BE2C (cell line): Measurements from ENCODE around the gene TTC13.

Experiments used
- DNase-seq: peaks from one replicate; pipeline ENCODE4 v3.0.0-alpha.2; 2020
- H3K27me3 ChIP-seq: fragments of 250-450 bp; sonication (Bioruptor Pico); 2 replicates; pipeline ENCODE4 v1.5.1; 2020; ENCODE audit warnings: mild to moderate bottlenecking
- H3K36me3 ChIP-seq: fragments of 250-450 bp; sonication (Bioruptor Pico); 2 replicates; pipeline ENCODE4 v1.5.1; 2020; ENCODE audit warnings: mild to moderate bottlenecking
- H3K4me1 ChIP-seq: fragments of 250-450 bp; sonication (Bioruptor Pico); 2 replicates; pipeline ENCODE4 v1.5.1; 2020
- H3K4me3 ChIP-seq: 2 replicates; pipeline ENCODE4 v1.5.1; 2011; ENCODE audit warnings: low read depth, low read length
- H3K9me3 ChIP-seq: fragments of 250-450 bp; sonication (Bioruptor Pico); 2 replicates; pipeline ENCODE4 v1.5.1; 2020
- TF ChIP-seq, protein P1 (sequence below): IDR thresholded peaks from 2 replicates; pipeline ENCODE4 v1.5.1; 2012; ENCODE audit warnings: mild to moderate bottlenecking, low read depth, low read length

TTC13 gene

DNA sequence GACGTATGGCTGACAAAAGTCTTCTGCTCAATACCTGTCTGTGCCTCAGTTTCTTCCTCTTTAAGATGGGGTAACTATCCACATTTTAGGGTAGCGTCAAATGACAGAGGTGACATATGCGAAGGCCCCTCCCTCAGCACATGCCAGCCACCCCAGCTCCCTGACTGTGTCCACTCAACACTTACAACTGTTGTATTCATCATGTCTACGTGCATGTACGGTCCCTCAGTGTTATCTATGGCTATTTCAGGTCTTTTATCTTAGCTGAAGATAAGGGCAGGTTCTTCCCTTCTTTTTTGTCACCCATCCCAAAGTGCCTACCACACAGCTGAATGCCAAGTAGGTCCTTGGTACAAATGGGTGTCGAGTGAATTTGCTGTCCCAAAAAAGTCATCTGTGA is 102.0 kb downstream of the TTC13 start:
- H3K4me3 ChIP-seq = no peak overlapping the region
- DNase-seq = no peak
- TF ChIP-seq, protein P1, sequence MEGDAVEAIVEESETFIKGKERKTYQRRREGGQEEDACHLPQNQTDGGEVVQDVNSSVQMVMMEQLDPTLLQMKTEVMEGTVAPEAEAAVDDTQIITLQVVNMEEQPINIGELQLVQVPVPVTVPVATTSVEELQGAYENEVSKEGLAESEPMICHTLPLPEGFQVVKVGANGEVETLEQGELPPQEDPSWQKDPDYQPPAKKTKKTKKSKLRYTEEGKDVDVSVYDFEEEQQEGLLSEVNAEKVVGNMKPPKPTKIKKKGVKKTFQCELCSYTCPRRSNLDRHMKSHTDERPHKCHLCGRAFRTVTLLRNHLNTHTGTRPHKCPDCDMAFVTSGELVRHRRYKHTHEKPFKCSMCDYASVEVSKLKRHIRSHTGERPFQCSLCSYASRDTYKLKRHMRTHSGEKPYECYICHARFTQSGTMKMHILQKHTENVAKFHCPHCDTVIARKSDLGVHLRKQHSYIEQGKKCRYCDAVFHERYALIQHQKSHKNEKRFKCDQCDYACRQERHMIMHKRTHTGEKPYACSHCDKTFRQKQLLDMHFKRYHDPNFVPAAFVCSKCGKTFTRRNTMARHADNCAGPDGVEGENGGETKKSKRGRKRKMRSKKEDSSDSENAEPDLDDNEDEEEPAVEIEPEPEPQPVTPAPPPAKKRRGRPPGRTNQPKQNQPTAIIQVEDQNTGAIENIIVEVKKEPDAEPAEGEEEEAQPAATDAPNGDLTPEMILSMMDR = no peak
- H3K9me3 ChIP-seq = no peaks in the 10 kb centered on the region
- H3K4me1 ChIP-seq = no peaks in the 10 kb centered on the region
- H3K27me3 ChIP-seq = no peaks in the 10 kb centered on the region; the same call in none of the 2 replicates
- H3K36me3 ChIP-seq = no peaks in the 10 kb centered on the region

DNA sequence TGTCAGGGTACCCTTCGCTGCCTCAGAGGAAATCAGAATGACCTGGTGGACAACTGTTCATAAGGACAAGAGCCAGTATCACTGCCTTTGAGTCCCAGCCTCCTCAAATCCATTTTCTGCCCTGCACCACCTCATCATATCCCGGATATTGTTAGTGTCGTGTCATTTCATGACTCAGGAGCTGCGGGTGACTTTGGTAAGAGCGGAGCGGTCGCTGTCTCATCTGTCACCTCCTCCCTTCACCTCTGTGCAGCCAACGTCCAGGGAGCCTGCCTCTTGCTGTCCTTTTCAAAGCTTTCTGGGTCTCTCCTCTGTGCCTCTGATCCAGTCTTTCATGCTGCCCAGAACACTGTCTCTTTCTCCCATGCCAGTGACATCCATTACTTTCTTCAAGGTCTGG is 103.3 kb downstream of the TTC13 start:
- Histone ChIP-seq H3K4me3 (no peak overlapping the region), H3K36me3 (no peaks in the 10 kb centered on the region), H3K9me3 (no peaks in the 10 kb centered on the region), H3K4me1 (no peaks in the 10 kb centered on the region), H3K27me3 (no peaks in the 10 kb centered on the region; the same call in none of the 2 replicates)
- TF ChIP-seq, protein P1 = no peak
- no peak for DNase-seq

DNA sequence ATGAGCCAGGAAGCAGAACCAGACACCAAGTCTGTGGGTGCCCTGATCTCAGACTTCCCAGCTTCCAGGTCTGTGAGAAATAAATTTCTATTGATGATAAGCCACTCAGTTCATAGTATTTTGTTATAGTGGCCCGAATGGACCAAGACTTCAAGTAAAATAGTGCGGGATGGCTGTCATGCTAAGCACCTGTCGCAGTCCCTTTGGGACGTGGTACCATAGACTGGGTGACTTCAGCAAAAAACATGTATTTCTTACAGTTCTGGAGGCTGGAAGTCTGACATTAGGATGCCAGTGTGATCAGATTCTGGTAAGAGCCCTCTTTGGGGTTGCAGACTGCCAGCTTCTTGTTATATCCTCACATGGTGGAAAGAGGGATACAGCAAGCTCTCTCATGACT is 107.7 kb downstream of the TTC13 start:
- H3K4me3 ChIP-seq = no peak overlapping the region
- no peaks in the 10 kb centered on the region for H3K36me3 ChIP-seq
- H3K4me1 ChIP-seq = peaks cover 3% of the 10 kb centered on the region; the same call in 1 of the 2 replicates
- no peaks in the 10 kb centered on the region for H3K9me3 ChIP-seq
- DNase-seq = no peak
- H3K27me3 ChIP-seq = no peaks in the 10 kb centered on the region
- TF ChIP-seq, protein P1 = no peak

DNA sequence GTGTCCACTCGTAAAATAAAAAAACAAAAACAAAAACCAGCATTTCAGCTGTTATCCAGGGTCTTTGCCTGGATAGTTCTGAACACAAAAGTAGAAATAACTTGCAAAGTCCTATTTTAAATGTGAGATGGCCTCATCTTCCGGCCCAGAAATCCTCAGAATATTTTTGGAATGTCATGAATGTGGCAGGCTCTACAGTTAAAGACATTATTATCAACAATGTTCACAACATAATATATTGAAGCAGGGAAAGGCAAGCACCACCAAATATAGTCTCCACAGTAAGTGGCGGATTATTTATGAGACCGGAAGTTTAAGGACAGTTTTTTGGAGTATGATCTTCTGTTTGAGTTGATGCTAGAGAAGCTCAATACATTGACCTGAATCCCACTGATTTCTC is 109.2 kb downstream of the TTC13 start:
- Histone ChIP-seq H3K4me1 (peaks cover 6% of the 10 kb centered on the region; the same call in 1 of the 2 replicates), H3K27me3 (no peaks in the 10 kb centered on the region), H3K4me3 (no peak overlapping the region; the same call in 1 of the 2 replicates), H3K9me3 (no peaks in the 10 kb centered on the region), H3K36me3 (no peaks in the 10 kb centered on the region)
- DNase-seq = no peak
- TF ChIP-seq, protein P1 = no peak

DNA sequence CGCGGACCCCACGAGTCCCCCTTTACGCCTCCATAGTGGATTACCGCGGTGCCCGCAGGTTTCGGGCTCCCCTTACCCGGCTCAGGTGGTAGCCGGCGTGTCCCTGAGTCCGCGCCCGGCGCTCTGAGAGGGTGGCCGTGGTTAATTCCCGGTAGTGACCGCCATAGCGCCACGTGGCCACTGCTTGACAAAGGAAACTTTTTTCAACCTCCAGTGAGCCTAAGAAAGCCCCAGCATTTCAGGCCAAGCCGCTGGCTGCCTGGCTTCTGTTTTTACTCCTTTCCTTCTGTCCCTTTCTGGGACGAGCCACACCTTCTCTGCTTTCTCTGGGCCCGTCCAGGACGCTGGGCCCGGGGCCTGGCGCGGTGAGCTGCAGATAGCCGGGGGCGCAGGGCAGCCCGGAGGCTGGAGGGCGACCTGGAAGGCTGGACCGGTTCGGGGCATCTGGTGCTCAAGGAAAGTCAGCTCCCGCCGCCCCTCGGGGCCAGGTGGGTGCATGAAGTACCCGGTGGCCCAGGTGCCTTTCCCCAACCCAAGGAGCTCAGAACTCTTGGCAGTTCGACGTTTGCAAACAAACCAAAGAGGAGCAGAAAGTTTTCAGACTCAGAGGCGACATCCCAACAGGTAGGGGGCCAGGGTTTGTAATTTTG is 109.8 kb downstream of the TTC13 start:
- Histone ChIP-seq H3K4me3 (peak overlapping the region; percentile 52), H3K9me3 (no peaks in the 10 kb centered on the region), H3K36me3 (no peaks in the 10 kb centered on the region), H3K4me1 (peaks cover 6% of the 10 kb centered on the region; the same call in 1 of the 2 replicates), H3K27me3 (no peaks in the 10 kb centered on the region)
- TF ChIP-seq, protein P1 = no peak
- DNase-seq = no peak

DNA sequence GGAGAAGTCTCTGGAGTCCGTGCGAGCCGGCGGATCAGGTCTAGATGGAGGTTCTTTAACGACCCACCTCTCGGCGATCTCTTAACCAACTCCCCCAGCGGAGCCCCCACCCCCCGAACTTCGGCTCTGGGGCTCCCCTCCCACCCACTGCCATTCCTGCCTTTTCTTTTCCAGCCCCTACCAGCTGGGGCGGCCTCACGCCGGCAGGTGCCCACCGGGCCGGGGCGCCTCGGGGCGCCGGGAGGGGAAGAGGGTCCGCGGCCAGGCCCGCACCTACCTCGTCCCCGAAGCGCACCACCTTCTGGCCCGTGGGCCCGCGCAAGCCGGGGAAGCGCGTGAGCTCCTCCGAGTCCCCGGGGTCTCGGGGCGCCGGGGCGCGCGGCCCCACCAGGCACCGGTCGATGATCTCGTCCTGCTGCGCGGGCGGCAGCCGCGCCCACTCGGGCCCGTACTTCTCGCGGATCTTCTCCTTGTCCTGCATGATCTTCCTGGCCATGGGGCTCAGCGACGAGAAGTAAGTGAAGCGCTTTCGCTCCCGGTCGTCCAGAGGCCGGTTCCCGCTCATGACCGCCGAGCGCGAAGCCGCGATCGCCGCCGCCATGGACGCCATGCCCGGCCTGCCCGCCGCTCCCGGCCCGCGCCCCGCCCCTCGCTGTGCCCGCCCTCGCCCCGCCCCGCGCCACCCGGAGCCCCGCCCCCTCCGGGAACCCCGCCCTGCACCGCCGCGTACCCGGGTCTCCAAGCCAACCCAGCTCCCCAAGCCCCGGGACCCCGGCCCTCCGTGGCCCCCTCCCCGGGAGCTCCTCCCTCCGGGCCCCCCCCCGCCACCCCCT is 110.5 kb downstream of the TTC13 start, which contains the start of gene C1orf198:
C1orf198 (minus strand) TSS at position 619 of the 833 bp plus-strand sequence; CDS start at position 610, 9 bp downstream.
- Histone ChIP-seq H3K4me1 (peaks cover 6% of the 10 kb centered on the region; the same call in 1 of the 2 replicates), H3K36me3 (no peaks in the 10 kb centered on the region), H3K27me3 (no peaks in the 10 kb centered on the region), H3K4me3 (peak within 1 kb of the TSS; percentile 83), H3K9me3 (no peaks in the 10 kb centered on the region)
- TF ChIP-seq, protein P1 = no peak
- DNase-seq = peak; percentile 86
